ENCODE measurements around the gene SLC6A2. TPM values are rescaled to one million over a fixed set of nuclear protein-coding genes. Genes with fewer than 3 reads are reported as not detected.

SLC6A2 gene
- total RNA-seq, 1 donor from 2014 or later: not detected

DNA sequence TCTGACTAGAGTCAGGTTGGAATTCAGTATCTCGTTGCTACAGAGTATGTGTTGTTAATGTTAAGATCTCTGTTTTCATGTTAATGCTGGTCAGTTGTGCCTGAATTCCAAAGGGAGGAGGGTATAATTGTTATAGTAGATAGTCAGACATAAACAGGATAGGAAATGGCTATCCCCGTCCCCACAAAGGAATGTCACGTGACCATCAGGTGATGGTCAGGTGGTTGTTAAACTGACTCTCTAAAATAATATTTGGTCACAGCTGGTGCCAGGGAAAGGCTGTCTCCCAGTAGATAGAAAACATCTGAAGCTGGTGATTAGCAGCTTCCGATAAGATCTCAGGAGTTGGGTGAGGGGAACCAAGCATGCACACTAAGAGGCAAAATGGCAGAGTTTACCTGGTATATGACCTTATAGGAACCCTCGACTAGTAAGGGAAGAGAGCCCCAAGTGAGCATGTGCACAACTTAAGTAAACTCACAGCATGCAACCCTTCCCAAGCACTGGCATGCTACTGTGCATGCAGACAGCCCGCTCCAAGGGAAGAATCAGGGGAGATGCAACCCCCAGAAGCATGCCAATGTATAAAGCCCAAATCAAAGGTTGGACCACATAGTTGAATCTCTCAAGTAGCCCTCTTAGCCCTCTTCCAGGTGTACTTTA is 27.4 kb upstream of the SLC6A2 start:
- H3K27me3 Mint-ChIP-seq (ENCODE audit: unreplicated experiment): peaks cover 4% of the 10 kb centered on the region
- no peak overlapping the region for H3K4me3 Mint-ChIP-seq (ENCODE audit: unreplicated experiment)
- H3K36me3 Mint-ChIP-seq (ENCODE audit: unreplicated experiment): no peaks in the 10 kb centered on the region
- H3K9me3 Mint-ChIP-seq (ENCODE audit: unreplicated experiment): peaks cover 8% of the 10 kb centered on the region
- no peak for DNase-seq (ENCODE audit: extremely low spot score, unreplicated experiment)
- H3K4me1 Mint-ChIP-seq (ENCODE audit: unreplicated experiment): no peaks in the 10 kb centered on the region
- TF ChIP-seq CTCF (IDR thresholded peaks at IDR 0.05): no peak
- H3K27ac Mint-ChIP-seq (ENCODE audit: unreplicated experiment): no peak overlapping the region

DNA sequence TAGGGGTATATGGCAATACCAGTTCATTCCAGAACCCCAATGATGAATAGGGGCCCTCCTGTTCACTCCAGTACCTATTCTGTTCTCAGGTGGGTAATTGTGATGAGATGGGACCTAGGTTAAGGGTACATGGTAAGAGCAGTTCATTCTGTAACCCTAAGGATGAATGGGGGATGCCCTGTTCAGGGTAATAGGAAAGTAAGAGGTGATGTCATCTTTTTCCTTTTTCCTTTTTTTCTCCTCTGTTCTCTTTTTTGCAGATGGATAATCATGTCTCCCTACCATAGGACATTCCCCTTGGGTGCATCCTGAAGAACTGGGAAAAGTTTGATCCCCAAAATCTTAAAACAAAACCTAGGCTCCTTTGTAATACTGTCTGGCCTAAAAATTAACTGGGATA is 25.0 kb upstream of the SLC6A2 start:
- Mint-ChIP-seq H3K27me3 (ENCODE audit: unreplicated experiment) (peaks cover 4% of the 10 kb centered on the region), H3K36me3 (ENCODE audit: unreplicated experiment) (no peaks in the 10 kb centered on the region), H3K27ac (ENCODE audit: unreplicated experiment) (no peak overlapping the region), H3K4me3 (ENCODE audit: unreplicated experiment) (no peak overlapping the region), H3K9me3 (ENCODE audit: unreplicated experiment) (peaks cover 8% of the 10 kb centered on the region), H3K4me1 (ENCODE audit: unreplicated experiment) (no peaks in the 10 kb centered on the region)
- no peak for DNase-seq (ENCODE audit: extremely low spot score, unreplicated experiment)
- TF ChIP-seq CTCF (IDR thresholded peaks at IDR 0.05): no peak

DNA sequence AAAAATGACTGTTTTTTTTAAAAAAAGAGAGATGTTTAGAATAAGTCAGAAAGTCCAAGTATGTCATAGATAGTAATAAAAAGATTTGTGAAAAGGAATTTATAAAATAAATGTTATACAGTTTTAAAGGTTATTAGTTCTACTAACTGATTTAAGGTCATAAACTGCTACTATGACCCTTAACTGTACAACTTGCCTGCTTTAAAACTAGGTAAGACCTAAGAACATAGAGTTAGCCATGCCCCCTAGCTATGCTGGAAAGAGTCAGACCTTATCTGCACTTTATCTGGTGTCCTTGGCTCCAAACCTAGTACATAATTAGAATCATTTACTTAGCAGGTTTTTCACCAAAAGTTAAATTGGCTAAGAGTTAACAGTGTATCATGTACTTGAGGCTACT is 23.5 kb upstream of the SLC6A2 start:
- Mint-ChIP-seq H3K4me3 (ENCODE audit: unreplicated experiment) (no peak overlapping the region), H3K4me1 (ENCODE audit: unreplicated experiment) (no peaks in the 10 kb centered on the region), H3K9me3 (ENCODE audit: unreplicated experiment) (peaks cover 8% of the 10 kb centered on the region), H3K27ac (ENCODE audit: unreplicated experiment) (no peak overlapping the region), H3K36me3 (ENCODE audit: unreplicated experiment) (no peaks in the 10 kb centered on the region), H3K27me3 (ENCODE audit: unreplicated experiment) (peaks cover 8% of the 10 kb centered on the region)
- no peak for DNase-seq (ENCODE audit: extremely low spot score, unreplicated experiment)
- TF ChIP-seq CTCF (IDR thresholded peaks at IDR 0.05): no peak

GRCh38 chr16:55634193-55634592 is 21.6 kb upstream of the SLC6A2 start:
- Mint-ChIP-seq H3K4me1 (ENCODE audit: unreplicated experiment) (no peaks in the 10 kb centered on the region), H3K9me3 (ENCODE audit: unreplicated experiment) (peaks cover 8% of the 10 kb centered on the region), H3K36me3 (ENCODE audit: unreplicated experiment) (no peaks in the 10 kb centered on the region), H3K27me3 (ENCODE audit: unreplicated experiment) (peaks cover 16% of the 10 kb centered on the region), H3K4me3 (ENCODE audit: unreplicated experiment) (no peak overlapping the region), H3K27ac (ENCODE audit: unreplicated experiment) (no peak overlapping the region)
- no peak for DNase-seq (ENCODE audit: extremely low spot score, unreplicated experiment)
- TF ChIP-seq CTCF (IDR thresholded peaks at IDR 0.05): no peak

DNA sequence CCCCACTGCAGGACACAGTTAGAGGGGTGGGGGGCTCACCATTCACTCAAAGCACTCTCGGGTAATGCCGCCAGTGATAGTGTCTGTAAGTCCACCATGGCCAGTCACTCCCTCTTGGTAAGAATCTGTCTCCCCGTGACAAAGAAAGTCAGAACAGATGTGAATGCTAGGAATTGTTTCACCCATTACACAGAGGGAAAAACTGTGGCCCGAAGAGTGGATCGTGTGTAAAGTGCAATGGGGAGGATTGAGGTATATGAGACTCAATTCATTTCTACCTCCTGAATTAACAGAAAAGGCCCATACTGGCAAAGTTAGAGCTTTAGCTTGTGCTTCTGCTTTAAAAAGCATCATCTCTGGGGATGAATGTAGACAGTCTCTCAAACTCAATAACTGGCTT is 17.5 kb upstream of the SLC6A2 start:
- Mint-ChIP-seq H3K9me3 (ENCODE audit: unreplicated experiment) (no peaks in the 10 kb centered on the region), H3K27ac (ENCODE audit: unreplicated experiment) (no peak overlapping the region), H3K36me3 (ENCODE audit: unreplicated experiment) (no peaks in the 10 kb centered on the region), H3K27me3 (ENCODE audit: unreplicated experiment) (peaks cover 18% of the 10 kb centered on the region), H3K4me1 (ENCODE audit: unreplicated experiment) (no peaks in the 10 kb centered on the region), H3K4me3 (ENCODE audit: unreplicated experiment) (no peak overlapping the region)
- TF ChIP-seq CTCF (IDR thresholded peaks at IDR 0.05): no peak
- DNase-seq (ENCODE audit: extremely low spot score, unreplicated experiment): no peak
